Kidney glomerular epithelial cell (primary cell): ENCODE results near the gene TMEM270.
A peak's percentile ranks its signal among the peaks of the same experiment; 100 is the strongest.

ENCODE experiments used
- DNase-seq: peaks from one replicate; lab custom pipeline; 2025; lab: John Stamatoyannopoulos, UW

Gene TMEM270

GRCh38 chr7:73887762-73888161 is 26.8 kb downstream of the TMEM270 start:
- no peak for DNase-seq

GRCh38 chr7:73888959-73889358 is 28.0 kb downstream of the TMEM270 start:
- no peak for DNase-seq

- DNase-seq: no peak
Observed at GRCh38 chr7:73890555-73891147, 29.7 kb downstream of the TMEM270 start.

GRCh38 chr7:73891178-73891885 is 30.4 kb downstream of the TMEM270 start:
- no peak for DNase-seq

GRCh38 chr7:73892003-73892999 is 31.3 kb downstream of the TMEM270 start:
- peak; percentile 27 for DNase-seq

- no peak for DNase-seq
Observed at GRCh38 chr7:73893342-73894101, 32.6 kb downstream of the TMEM270 start.

GRCh38 chr7:73894166-73894565 is 33.2 kb downstream of the TMEM270 start:
- no peak for DNase-seq

GRCh38 chr7:73894733-73895551 is 34.0 kb downstream of the TMEM270 start:
- peak; percentile 98 for DNase-seq

- no peak for DNase-seq
Observed at GRCh38 chr7:73895626-73896025, 34.7 kb downstream of the TMEM270 start.

GRCh38 chr7:73896454-73896853 is 35.5 kb downstream of the TMEM270 start:
- no peak for DNase-seq

- DNase-seq: no peak
Observed at GRCh38 chr7:73899731-73900142, 38.8 kb downstream of the TMEM270 start.

- DNase-seq: no peak
Observed at GRCh38 chr7:73900286-73900685, 39.3 kb downstream of the TMEM270 start.

GRCh38 chr7:73901231-73901822 is 40.4 kb downstream of the TMEM270 start:
- DNase-seq: no peak

- DNase-seq: no peak
Observed at GRCh38 chr7:73901823-73902597, 41.1 kb downstream of the TMEM270 start.

- DNase-seq: no peak
Observed at GRCh38 chr7:73903321-73904218, 42.6 kb downstream of the TMEM270 start.

- DNase-seq: no peak
Observed at GRCh38 chr7:73904219-73905137, 43.5 kb downstream of the TMEM270 start.

- DNase-seq: no peak
Observed at GRCh38 chr7:73905360-73905759, 44.4 kb downstream of the TMEM270 start.

GRCh38 chr7:73906874-73907273 is 45.9 kb downstream of the TMEM270 start:
- no peak for DNase-seq
